ENCODE measurements around the gene FRK.
"Not testable (repeated sequence)": the region's sequence is repeated elsewhere in the genome, so short reads cannot be mapped to it uniquely, and the experiment has no call there.

FRK gene

DNA sequence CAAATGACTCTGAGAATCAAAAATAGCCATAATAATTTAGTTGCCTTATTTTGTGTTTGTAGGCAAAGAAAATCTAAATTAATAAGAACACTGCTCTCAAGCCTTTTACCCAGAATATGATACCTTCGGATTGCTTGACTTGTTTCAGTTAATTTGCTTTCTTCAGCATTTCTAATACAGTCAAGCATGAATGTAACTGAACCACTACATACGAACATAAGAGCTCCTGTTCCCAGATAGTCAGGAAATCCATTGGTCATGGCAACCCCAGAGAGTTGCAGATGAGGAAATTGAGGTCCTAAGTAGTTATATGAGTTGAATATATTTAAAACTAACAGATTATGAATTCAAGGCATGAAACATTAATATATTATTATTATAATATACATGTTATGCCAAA lies 2.9 kb downstream of the FRK start:
- no peak for DNase-seq
- Histone ChIP-seq H3K4me3 (ENCODE audit: insufficient read depth, low read depth, low read length, poor library complexity, severe bottlenecking) (no peak overlapping the region), H3K27ac (ENCODE audit: insufficient read depth, low read length, poor library complexity, severe bottlenecking) (no peak overlapping the region), H3K9me3 (ENCODE audit: control insufficient read depth, low read length) (no peaks in the 10 kb centered on the region), H3K27me3 (replicated peaks; ENCODE audit: control insufficient read depth, insufficient read depth, low read length, poor library complexity, severe bottlenecking) (no peaks in the 10 kb centered on the region), H3K36me3 (ENCODE audit: control insufficient read depth, insufficient read depth, low read length) (no peaks in the 10 kb centered on the region), H3K4me1 (ENCODE audit: control insufficient read depth, insufficient read depth, low read length, poor library complexity, severe bottlenecking) (no peaks in the 10 kb centered on the region)

DNA sequence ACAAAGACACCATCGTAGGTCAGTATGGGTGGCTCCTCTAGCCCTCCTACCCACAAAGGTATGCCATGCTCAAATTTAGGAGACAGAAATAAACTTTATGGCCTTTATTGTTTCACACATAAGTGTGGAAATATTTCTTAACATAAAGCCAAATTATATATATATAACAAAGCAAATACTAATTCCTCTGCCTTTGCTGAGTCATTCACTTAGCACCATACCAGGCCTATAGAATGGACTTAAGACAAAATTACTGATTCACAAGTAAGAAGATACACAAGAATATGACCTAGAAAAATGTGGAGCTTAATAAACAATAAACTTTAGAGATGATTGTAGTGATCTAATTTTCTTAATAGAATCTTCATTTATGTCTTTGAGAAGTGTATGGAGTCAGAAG lies 5.2 kb downstream of the FRK start:
- Histone ChIP-seq H3K4me1 (ENCODE audit: control insufficient read depth, insufficient read depth, low read length, poor library complexity, severe bottlenecking) (no peaks in the 10 kb centered on the region), H3K27me3 (replicated peaks; ENCODE audit: control insufficient read depth, insufficient read depth, low read length, poor library complexity, severe bottlenecking) (no peaks in the 10 kb centered on the region), H3K36me3 (ENCODE audit: control insufficient read depth, insufficient read depth, low read length) (no peaks in the 10 kb centered on the region), H3K9me3 (ENCODE audit: control insufficient read depth, low read length) (no peaks in the 10 kb centered on the region), H3K4me3 (ENCODE audit: insufficient read depth, low read depth, low read length, poor library complexity, severe bottlenecking) (no peak overlapping the region), H3K27ac (ENCODE audit: insufficient read depth, low read length, poor library complexity, severe bottlenecking) (no peak overlapping the region)
- no peak for DNase-seq

DNA sequence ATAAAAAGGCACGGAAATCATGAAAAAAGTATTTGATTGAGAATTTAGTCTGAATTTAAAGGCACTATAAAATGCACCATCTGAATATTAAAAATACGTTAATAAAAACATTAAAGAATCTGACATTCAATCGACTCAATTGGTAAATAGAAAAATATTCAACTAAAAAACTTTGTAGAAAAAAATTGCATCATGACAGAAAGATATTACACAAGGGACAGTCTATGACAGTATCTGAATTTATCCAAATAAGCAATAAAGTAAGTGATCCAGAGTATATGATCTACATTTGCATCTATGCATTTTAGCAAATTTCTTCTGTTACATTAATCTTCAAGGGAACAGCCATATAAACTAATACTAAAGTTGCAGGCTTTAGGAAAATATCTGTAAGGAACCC lies 9.4 kb downstream of the FRK start:
- Histone ChIP-seq H3K4me3 (ENCODE audit: insufficient read depth, low read depth, low read length, poor library complexity, severe bottlenecking) (no peak overlapping the region), H3K4me1 (ENCODE audit: control insufficient read depth, insufficient read depth, low read length, poor library complexity, severe bottlenecking) (no peaks in the 10 kb centered on the region), H3K9me3 (ENCODE audit: control insufficient read depth, low read length) (no peaks in the 10 kb centered on the region), H3K27ac (ENCODE audit: insufficient read depth, low read length, poor library complexity, severe bottlenecking) (no peak overlapping the region), H3K27me3 (replicated peaks; ENCODE audit: control insufficient read depth, insufficient read depth, low read length, poor library complexity, severe bottlenecking) (no peaks in the 10 kb centered on the region), H3K36me3 (ENCODE audit: control insufficient read depth, insufficient read depth, low read length) (no peaks in the 10 kb centered on the region)
- DNase-seq = no peak

DNA sequence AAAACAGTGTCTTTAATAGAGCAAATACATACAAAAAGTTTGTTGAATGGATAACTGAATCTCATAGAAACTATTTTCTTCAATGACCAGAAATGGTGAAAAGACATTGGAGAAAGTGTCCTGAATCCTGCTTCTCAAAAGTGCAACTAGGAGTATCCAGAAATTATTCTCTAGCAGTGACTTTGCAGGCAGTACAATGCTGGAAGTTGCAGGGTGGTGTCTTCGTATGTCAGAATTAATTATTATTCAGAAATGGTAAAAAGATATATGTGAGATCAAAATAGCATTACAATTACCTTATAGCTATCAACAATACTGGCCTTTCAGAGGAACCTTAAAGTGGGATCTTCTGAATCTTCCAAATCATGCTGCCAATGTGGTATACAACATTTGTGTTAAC lies 10.0 kb downstream of the FRK start:
- no peak for DNase-seq
- H3K27me3 ChIP-seq (replicated peaks; ENCODE audit: control insufficient read depth, insufficient read depth, low read length, poor library complexity, severe bottlenecking) = no peaks in the 10 kb centered on the region
- H3K27ac ChIP-seq (ENCODE audit: insufficient read depth, low read length, poor library complexity, severe bottlenecking) = no peak overlapping the region
- H3K4me1 ChIP-seq (ENCODE audit: control insufficient read depth, insufficient read depth, low read length, poor library complexity, severe bottlenecking) = no peaks in the 10 kb centered on the region
- no peaks in the 10 kb centered on the region for H3K9me3 ChIP-seq (ENCODE audit: control insufficient read depth, low read length)
- no peaks in the 10 kb centered on the region for H3K36me3 ChIP-seq (ENCODE audit: control insufficient read depth, insufficient read depth, low read length)
- no peak overlapping the region for H3K4me3 ChIP-seq (ENCODE audit: insufficient read depth, low read depth, low read length, poor library complexity, severe bottlenecking)

DNA sequence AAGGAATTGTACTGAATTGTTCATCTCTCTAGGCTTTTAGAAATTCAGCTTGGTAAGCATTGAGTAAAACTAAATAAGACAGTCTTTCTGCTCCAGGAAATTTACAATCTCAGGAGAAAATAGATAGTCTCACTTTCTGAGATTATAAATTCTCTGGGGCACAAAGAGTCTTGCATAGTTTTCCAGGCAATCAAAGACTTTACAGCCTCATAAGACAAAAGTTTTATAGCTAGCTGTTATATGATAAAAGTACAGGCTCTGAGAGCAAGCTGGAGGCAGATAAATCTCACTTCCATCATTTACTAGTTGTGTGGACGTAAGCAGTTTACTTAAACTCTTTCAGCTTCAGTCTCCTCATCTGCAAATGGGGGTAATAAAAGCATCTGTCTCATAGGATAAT lies 11.4 kb downstream of the FRK start:
- Histone ChIP-seq H3K36me3 (ENCODE audit: control insufficient read depth, insufficient read depth, low read length) (no peaks in the 10 kb centered on the region), H3K27ac (ENCODE audit: insufficient read depth, low read length, poor library complexity, severe bottlenecking) (no peak overlapping the region), H3K4me1 (ENCODE audit: control insufficient read depth, insufficient read depth, low read length, poor library complexity, severe bottlenecking) (no peaks in the 10 kb centered on the region), H3K4me3 (ENCODE audit: insufficient read depth, low read depth, low read length, poor library complexity, severe bottlenecking) (no peak overlapping the region), H3K27me3 (replicated peaks; ENCODE audit: control insufficient read depth, insufficient read depth, low read length, poor library complexity, severe bottlenecking) (no peaks in the 10 kb centered on the region), H3K9me3 (ENCODE audit: control insufficient read depth, low read length) (no peaks in the 10 kb centered on the region)
- no peak for DNase-seq

DNA sequence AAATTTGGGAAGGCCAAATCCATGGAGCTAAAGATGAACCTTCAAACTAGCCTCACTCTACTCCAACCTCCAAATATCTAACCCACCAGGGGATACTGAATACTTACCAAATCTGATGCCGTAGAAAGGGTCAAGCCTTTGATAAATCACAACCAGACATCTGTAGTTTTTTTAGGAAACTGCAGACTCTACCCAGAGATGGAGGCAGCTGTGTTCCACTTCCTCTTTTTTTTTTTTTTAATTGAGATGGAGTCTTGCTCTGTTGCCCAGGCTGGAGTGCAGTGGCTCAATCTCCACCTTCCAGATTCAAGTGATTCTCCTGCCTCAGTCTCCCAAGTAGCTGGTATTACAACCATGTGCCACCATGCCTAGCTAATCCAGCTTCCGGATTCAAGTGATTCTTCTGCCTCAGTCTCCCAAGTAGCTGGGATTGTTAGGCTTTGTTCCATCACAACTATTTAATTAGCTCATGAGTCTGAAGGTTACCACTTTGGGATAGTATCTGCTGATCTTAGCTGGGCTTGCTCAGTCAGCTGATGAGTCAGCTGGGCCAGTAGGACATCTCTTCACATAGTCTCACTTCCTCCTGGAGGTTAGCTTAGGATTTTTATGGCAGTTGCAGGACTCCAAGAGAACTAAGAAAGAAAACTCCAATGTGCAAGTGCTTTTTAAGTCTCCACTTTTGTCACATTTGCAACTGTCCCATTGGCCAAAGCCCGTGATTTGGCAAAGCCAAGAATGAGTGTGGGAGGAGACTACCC lies 13.3 kb downstream of the FRK start:
- no peaks in the 10 kb centered on the region for H3K27me3 ChIP-seq (replicated peaks; ENCODE audit: control insufficient read depth, insufficient read depth, low read length, poor library complexity, severe bottlenecking)
- no peak for DNase-seq
- H3K4me1 ChIP-seq (ENCODE audit: control insufficient read depth, insufficient read depth, low read length, poor library complexity, severe bottlenecking) = no peaks in the 10 kb centered on the region
- no peaks in the 10 kb centered on the region for H3K9me3 ChIP-seq (ENCODE audit: control insufficient read depth, low read length)
- H3K4me3 ChIP-seq (ENCODE audit: insufficient read depth, low read depth, low read length, poor library complexity, severe bottlenecking) = no peak overlapping the region
- no peaks in the 10 kb centered on the region for H3K36me3 ChIP-seq (ENCODE audit: control insufficient read depth, insufficient read depth, low read length)
- H3K27ac ChIP-seq (ENCODE audit: insufficient read depth, low read length, poor library complexity, severe bottlenecking) = no peak overlapping the region

DNA sequence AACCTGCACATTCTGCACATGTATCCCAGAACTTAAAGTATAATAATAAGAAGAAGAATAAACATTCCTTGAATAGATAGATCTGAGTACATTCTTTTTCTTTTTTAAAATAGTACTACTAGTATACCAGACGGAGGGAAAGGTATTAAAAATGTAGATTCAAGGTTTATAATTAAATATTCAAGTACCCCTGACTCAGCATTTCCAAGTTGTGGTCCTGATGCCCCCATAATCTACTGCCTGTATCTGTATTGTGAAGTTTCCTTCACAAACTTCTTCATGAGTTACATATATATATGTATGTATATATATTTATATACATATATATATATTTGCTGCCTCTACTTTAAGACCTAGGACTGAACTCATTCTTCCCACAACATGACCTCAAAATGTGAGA lies 14.0 kb downstream of the FRK start:
- H3K4me3 ChIP-seq (ENCODE audit: insufficient read depth, low read depth, low read length, poor library complexity, severe bottlenecking) = no peak overlapping the region
- H3K27ac ChIP-seq (ENCODE audit: insufficient read depth, low read length, poor library complexity, severe bottlenecking) = no peak overlapping the region
- no peaks in the 10 kb centered on the region for H3K36me3 ChIP-seq (ENCODE audit: control insufficient read depth, insufficient read depth, low read length)
- no peak for DNase-seq
- H3K27me3 ChIP-seq (replicated peaks; ENCODE audit: control insufficient read depth, insufficient read depth, low read length, poor library complexity, severe bottlenecking) = no peaks in the 10 kb centered on the region
- no peaks in the 10 kb centered on the region for H3K9me3 ChIP-seq (ENCODE audit: control insufficient read depth, low read length)
- H3K4me1 ChIP-seq (ENCODE audit: control insufficient read depth, insufficient read depth, low read length, poor library complexity, severe bottlenecking) = no peaks in the 10 kb centered on the region

DNA sequence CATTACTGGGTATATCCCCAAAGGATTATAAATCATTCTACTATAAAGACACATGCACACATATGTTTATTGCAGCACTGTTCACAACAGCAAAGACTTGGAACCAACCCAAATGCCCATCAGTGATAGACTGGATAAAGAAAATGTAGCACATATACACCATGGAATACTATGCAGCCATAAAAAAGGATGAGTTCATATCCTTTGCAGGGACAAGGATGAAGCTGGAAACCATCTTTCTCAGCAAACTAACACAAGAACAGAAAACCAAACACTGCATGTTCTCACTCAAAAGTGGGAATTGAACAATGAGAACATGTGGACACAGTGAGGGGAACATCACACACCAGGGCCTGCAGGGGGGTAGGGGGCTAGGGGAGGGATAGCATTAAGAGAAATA lies 14.4 kb downstream of the FRK start:
- H3K4me3 ChIP-seq (ENCODE audit: insufficient read depth, low read depth, low read length, poor library complexity, severe bottlenecking); H3K36me3 ChIP-seq (ENCODE audit: control insufficient read depth, insufficient read depth, low read length): not testable (repeated sequence)

DNA sequence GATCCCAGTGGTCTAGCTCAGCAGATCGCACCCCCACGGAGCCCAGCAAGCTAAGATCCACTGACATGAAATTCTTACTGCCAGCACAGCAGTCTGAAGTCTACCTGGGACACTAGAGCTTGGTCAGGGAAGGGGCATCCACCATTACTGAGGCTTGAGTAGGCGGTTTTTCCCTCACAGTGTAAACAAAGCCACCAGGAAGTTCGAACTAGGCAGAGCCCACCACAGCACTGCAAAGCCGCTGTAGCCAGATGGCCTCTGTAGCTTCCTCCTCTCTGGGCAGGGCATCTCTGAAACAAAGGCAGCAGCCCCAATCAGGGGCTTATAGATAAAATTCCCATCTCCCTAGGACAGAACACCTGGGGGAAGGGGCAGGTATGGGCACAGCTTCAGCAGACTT lies 18.8 kb downstream of the FRK start:
- Histone ChIP-seq H3K27ac (ENCODE audit: insufficient read depth, low read length, poor library complexity, severe bottlenecking) (no peak overlapping the region), H3K36me3 (ENCODE audit: control insufficient read depth, insufficient read depth, low read length) (no peaks in the 10 kb centered on the region), H3K27me3 (replicated peaks; ENCODE audit: control insufficient read depth, insufficient read depth, low read length, poor library complexity, severe bottlenecking) (no peaks in the 10 kb centered on the region), H3K4me3 (ENCODE audit: insufficient read depth, low read depth, low read length, poor library complexity, severe bottlenecking) (no peak overlapping the region), H3K4me1 (ENCODE audit: control insufficient read depth, insufficient read depth, low read length, poor library complexity, severe bottlenecking) (no peaks in the 10 kb centered on the region), H3K9me3 (ENCODE audit: control insufficient read depth, low read length) (no peaks in the 10 kb centered on the region)
- no peak for DNase-seq

More for the DNA sequence above, 14.4 kb downstream of the FRK start:
- not testable (repeated sequence) for H3K27ac ChIP-seq (ENCODE audit: insufficient read depth, low read length, poor library complexity, severe bottlenecking); H3K4me1 ChIP-seq (ENCODE audit: control insufficient read depth, insufficient read depth, low read length, poor library complexity, severe bottlenecking); DNase-seq; H3K9me3 ChIP-seq (ENCODE audit: control insufficient read depth, low read length); H3K27me3 ChIP-seq (replicated peaks; ENCODE audit: control insufficient read depth, insufficient read depth, low read length, poor library complexity, severe bottlenecking)

DNA sequence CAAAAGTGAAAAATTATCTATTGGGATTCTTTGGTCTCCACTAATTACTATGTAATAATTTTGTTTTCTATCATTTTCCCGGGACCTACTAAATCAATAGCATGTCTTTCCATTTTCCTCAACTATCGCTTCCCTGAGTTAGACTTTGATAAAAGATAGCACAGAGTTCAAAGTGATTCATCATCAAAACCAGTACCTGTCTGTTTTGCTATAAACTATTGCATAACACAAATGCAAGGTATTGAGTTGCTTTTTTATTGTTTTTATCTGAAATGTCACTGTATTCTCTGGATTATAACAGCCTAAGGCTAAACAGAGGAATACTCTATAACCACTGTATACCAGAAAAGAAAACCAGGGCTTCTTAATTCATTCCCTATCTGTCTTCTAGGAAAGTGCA lies 19.7 kb downstream of the FRK start:
- Histone ChIP-seq H3K4me1 (ENCODE audit: control insufficient read depth, insufficient read depth, low read length, poor library complexity, severe bottlenecking) (no peaks in the 10 kb centered on the region), H3K4me3 (ENCODE audit: insufficient read depth, low read depth, low read length, poor library complexity, severe bottlenecking) (no peak overlapping the region), H3K36me3 (ENCODE audit: control insufficient read depth, insufficient read depth, low read length) (no peaks in the 10 kb centered on the region), H3K27ac (ENCODE audit: insufficient read depth, low read length, poor library complexity, severe bottlenecking) (no peak overlapping the region), H3K27me3 (replicated peaks; ENCODE audit: control insufficient read depth, insufficient read depth, low read length, poor library complexity, severe bottlenecking) (no peaks in the 10 kb centered on the region), H3K9me3 (ENCODE audit: control insufficient read depth, low read length) (no peaks in the 10 kb centered on the region)
- no peak for DNase-seq
